B cell (primary cell): ENCODE measurements around the gene GBA2. TPM values are rescaled to one million over a fixed set of nuclear protein-coding genes. Genes with fewer than 3 reads are reported as not detected.

Source experiments
- ATAC-seq: fragments of 200-7000 bp; cut with Tn5 transposase; one replicate; pipeline ENCODE4 v1.10.0; 2021; ENCODE audit warnings: low read depth, mild to moderate bottlenecking, moderate number of reproducible peaks, moderate library complexity
- CTCF ChIA-PET: fragments of 350-600 bp; sonication (Branson Sonifier 250); formaldehyde crosslinking; loops from one replicate; lab custom pipeline; 2021; ENCODE audit warnings: antibody characterized with exemption, inconsistent platforms; lab: Charles Lee
- POLR2A ChIA-PET: fragments of 350-600 bp; sonication (Branson Sonifier 250); formaldehyde crosslinking; loops from one replicate; lab custom pipeline; 2021; ENCODE audit warnings: antibody characterized with exemption; lab: Charles Lee
- DNase-seq: peaks from one replicate; pipeline ENCODE4 v3.0.0; 2013
- H2AFZ ChIP-seq: 2 replicates; pipeline ENCODE4 v1.6.1; 2012; ENCODE audit warnings: mild to moderate bottlenecking, low read depth, low read length; ENCODE audit not compliant: insufficient read depth, poor library complexity, severe bottlenecking
- H3K27ac ChIP-seq, 2 donors: 1 replicate in 1 of 2; 2 replicates in 1 of 2; pipeline ENCODE4 v1.5.1; 2012 to 2013; ENCODE audit warnings: low read length in 2 of 2, mild to moderate bottlenecking in 2 of 2, moderate library complexity in 1 of 2
- H3K27me3 ChIP-seq, 4 experiments: fragments of 200-600 bp in 1 of 4; sonication (generic) in 1 of 4; replicated peaks in 1 of 4; 1 replicate in 2 of 4; 2 replicates in 2 of 4; pipeline versions ENCODE4 v1.6.1 to v1.7.0; 2013 to 2016; ENCODE audit warnings: low read length in 3 of 4, mild to moderate bottlenecking in 2 of 4, mixed read lengths in 1 of 4, moderate library complexity in 1 of 4; ENCODE audit not compliant: insufficient read depth in 4 of 4, control insufficient read depth in 3 of 4; ENCODE audit errors: control extremely low read depth in 1 of 4
- H3K36me3 ChIP-seq, 2 experiments: replicated peaks in 1 of 2; 1 replicate in 1 of 2; 2 replicates in 1 of 2; pipeline versions ENCODE4 v1.6.1 to v1.7.1; 2013; ENCODE audit warnings: low read length in 1 of 2; ENCODE audit not compliant: insufficient read depth in 2 of 2, control insufficient read depth in 1 of 2; ENCODE audit errors: control extremely low read depth in 1 of 2, extremely low read depth in 1 of 2
- H3K4me1 ChIP-seq, 2 donors: fragments of 200-600 bp in 1 of 2; sonication (generic) in 1 of 2; 1 replicate in 1 of 2; 2 replicates in 1 of 2; pipeline versions ENCODE4 v1.5.1 to v1.6.1; 2013 to 2017; ENCODE audit warnings: low read length in 2 of 2; ENCODE audit not compliant: control insufficient read depth in 2 of 2, insufficient read depth in 2 of 2
- H3K4me2 ChIP-seq: replicated peaks from 2 replicates; pipeline ENCODE3; 2012; ENCODE audit warnings: mild to moderate bottlenecking, low read depth, low read length; ENCODE audit not compliant: poor library complexity, severe bottlenecking
- H3K4me3 ChIP-seq, 5 experiments: fragments of 200-600 bp in 1 of 5; sonication (generic) in 1 of 5; 1 replicate in 3 of 5; 2 replicates in 2 of 5; pipeline versions ENCODE4 v1.5.1 to v1.7.0; 2011 to 2016; ENCODE audit warnings: low read length in 4 of 5, mild to moderate bottlenecking in 4 of 5, low read depth in 2 of 5, control low read depth in 1 of 5, moderate library complexity in 1 of 5; ENCODE audit not compliant: insufficient read depth in 1 of 5; ENCODE audit errors: control extremely low read depth in 1 of 5, extremely low read depth in 1 of 5
- H3K79me2 ChIP-seq: fragments of 200-600 bp; sonication (generic); one replicate; pipeline ENCODE4 v1.6.0; 2016; ENCODE audit warnings: low read length; ENCODE audit not compliant: control insufficient read depth, insufficient read depth
- H3K9ac ChIP-seq: fragments of 200-600 bp; sonication (generic); 2 replicates; pipeline ENCODE4 v1.6.1; 2017; ENCODE audit warnings: mild to moderate bottlenecking, low read length, moderate library complexity
- H3K9me3 ChIP-seq, 3 donors: one replicate each; pipeline versions ENCODE4 v1.6.1 to v1.7.1; 2013; ENCODE audit warnings: low read length in 2 of 3; ENCODE audit not compliant: control insufficient read depth in 2 of 3, insufficient read depth in 1 of 3; ENCODE audit errors: control extremely low read depth in 1 of 3
- H4K20me1 ChIP-seq: 2 replicates; pipeline ENCODE4 v1.6.0; 2012; ENCODE audit warnings: mild to moderate bottlenecking, low read length; ENCODE audit not compliant: insufficient read depth, control insufficient read depth, poor library complexity, severe bottlenecking
- H3K27ac Mint-ChIP-seq: one replicate; pipeline ENCODE4 v1.8.0; 2021; ENCODE audit warnings: mixed read lengths
- H3K27me3 Mint-ChIP-seq: one replicate; pipeline ENCODE4 v1.8.0; 2021; ENCODE audit warnings: mixed read lengths
- H3K4me1 Mint-ChIP-seq: one replicate; pipeline ENCODE4 v1.8.0; 2021; ENCODE audit warnings: mixed read lengths
- H3K4me3 Mint-ChIP-seq: one replicate; pipeline ENCODE4 v1.8.0; 2021; ENCODE audit warnings: mixed read lengths
- H3K9me3 Mint-ChIP-seq: one replicate; pipeline ENCODE4 v1.8.0; 2022; ENCODE audit warnings: mixed read lengths; ENCODE audit not compliant: insufficient read depth
- CTCF ChIP-seq: fragments of 200-600 bp; IDR thresholded peaks from one replicate; pipeline ENCODE4 v1.8.0; 2022; ENCODE audit warnings: antibody characterized with exemption, mild to moderate bottlenecking
- EZH2 ChIP-seq: IDR thresholded peaks from 2 replicates; pipeline ENCODE4 v1.6.1; 2012; ENCODE audit warnings: borderline replicate concordance, low read depth, mild to moderate bottlenecking, moderate library complexity, low read length; ENCODE audit not compliant: insufficient read depth, poor library complexity, severe bottlenecking
- WGBS: methylation state at CpG from one replicate; pipeline ENCODE4 v1.1.5; 2013; ENCODE audit warnings: missing lambda C conversion rate; ENCODE audit not compliant: insufficient coverage; 5-methylcytosine and 5-hydroxymethylcytosine counted together
- intact Hi-C: fragments of 100-400 bp; cut with micrococcal nuclease; formaldehyde crosslinking; loops from one replicate; pipeline ENCODE4 v1.10.0; 2022
- polyA plus RNA-seq: library from polyadenylated mRNA; depleted of rRNA; stranded (reverse); fragments of >200 nt; gene quantifications from 2 replicates; pipeline ENCODE4 v1.2.3, GENCODE V29; 2012
- total RNA-seq, 2 donors: library from RNA; stranded (reverse); fragments of 120-200 nt in 1 of 2; gene quantifications; 1 replicate in 1 of 2; 2 replicates in 1 of 2; pipeline versions ENCODE4 v1.2.3 to v1.2.4, GENCODE V29; 2013 to 2022

GBA2 gene
- total and polyA plus RNA-seq, 2 donors (not counting 1 experiment from before 2014, with no cell fraction given), result 114 to 137 TPM

- ChIA-PET CTCF (interaction anchor here (7.9 to 8.8 kb wide), 2 partner anchors 29 to 39 kb away, joined by 115 to 140 read pairs; partner anchors contain the start of genes ARHGEF39, CCDC107, CREB3 and RMRP), POLR2A (no interaction called here)
- Histone ChIP-seq H3K4me3 (no peak overlapping the region), H3K36me3 (peaks cover 4 to 90% of the 10 kb centered on the region in 2 experiments), H3K27ac (no peak overlapping the region), H2AFZ (no peak overlapping the region), H3K4me1 (peaks cover 0 to 7% of the 10 kb centered on the region in 2 donors), H3K79me2 (no peaks in the 10 kb centered on the region), H3K9me3 (no peaks in the 10 kb centered on the region), H3K27me3 (no peaks in the 10 kb centered on the region), H4K20me1 (peaks cover 8% of the 10 kb centered on the region), H3K9ac (no peak overlapping the region), H3K4me2 (no peak overlapping the region)
- no peak for TF ChIP-seq CTCF
- TF ChIP-seq EZH2, result no peak
- no peak for ATAC-seq
- WGBS, result 100% methylated on average over 11 of the region's 11 CpGs
- Mint-ChIP-seq H3K9me3 (no peaks in the 10 kb centered on the region), H3K27me3 (no peaks in the 10 kb centered on the region), H3K4me3 (no peak overlapping the region), H3K4me1 (peaks cover 8% of the 10 kb centered on the region), H3K27ac (no peak overlapping the region)
- DNase-seq, result no peak
- intact Hi-C loops, result no loop called here
Observed at GRCh38 chr9:35700031-35700430, 49.0 kb downstream of the GBA2 start.

- H3K27ac Mint-ChIP-seq, result no peak overlapping the region
- no peaks in the 10 kb centered on the region for H3K27me3 ChIP-seq
- TF ChIP-seq EZH2 (no peak), CTCF (no peak)
- no peaks in the 10 kb centered on the region for H3K9me3 ChIP-seq
- no peak overlapping the region for H3K4me3 ChIP-seq
- no peak overlapping the region for H2AFZ ChIP-seq
- no peak overlapping the region for H3K4me2 ChIP-seq
- peaks cover 8% of the 10 kb centered on the region for H3K4me1 Mint-ChIP-seq
- intact Hi-C loops, result no loop called here
- no peaks in the 10 kb centered on the region for H3K27me3 Mint-ChIP-seq
- ChIA-PET CTCF (interaction anchor here (0.7 to 10.0 kb wide), 10 partner anchors 13 to 184 kb away, joined by 3 to 195 read pairs (median 50); partner anchors contain the start of genes ARHGEF39, CCDC107, CREB3 and RMRP), POLR2A (interaction anchor here (1.0 kb wide), 1 partner anchor 40 kb away, joined by 4 read pairs; the partner anchor contains the start of genes CCDC107 and RMRP)
- peaks cover 7% of the 10 kb centered on the region for H4K20me1 ChIP-seq
- no peaks in the 10 kb centered on the region for H3K79me2 ChIP-seq
- no peak for ATAC-seq
- H3K36me3 ChIP-seq, result peaks cover 1 to 72% of the 10 kb centered on the region in 2 experiments
- H3K4me1 ChIP-seq, result peaks cover 0 to 7% of the 10 kb centered on the region in 2 donors
- no peak for DNase-seq
- WGBS, result 98% methylated on average over 5 of the region's 5 CpGs
- H3K27ac ChIP-seq, result no peak overlapping the region
- H3K9ac ChIP-seq, result no peak overlapping the region
- no peaks in the 10 kb centered on the region for H3K9me3 Mint-ChIP-seq
- no peak overlapping the region for H3K4me3 Mint-ChIP-seq
Observed at GRCh38 chr9:35698231-35698630, 50.8 kb downstream of the GBA2 start.
